ENCODE measurements around the gene COPS6. TPM values are rescaled to one million over a fixed set of nuclear protein-coding genes. Genes with fewer than 3 reads are reported as not detected.
A peak's percentile ranks its signal among the peaks of the same experiment; 100 is the strongest.
"Not testable (repeated sequence)": the region's sequence is repeated elsewhere in the genome, so short reads cannot be mapped to it uniquely, and the experiment has no call there.

COPS6 gene
- total RNA-seq, 1 donor from 2014 or later: 57.1 TPM

DNA sequence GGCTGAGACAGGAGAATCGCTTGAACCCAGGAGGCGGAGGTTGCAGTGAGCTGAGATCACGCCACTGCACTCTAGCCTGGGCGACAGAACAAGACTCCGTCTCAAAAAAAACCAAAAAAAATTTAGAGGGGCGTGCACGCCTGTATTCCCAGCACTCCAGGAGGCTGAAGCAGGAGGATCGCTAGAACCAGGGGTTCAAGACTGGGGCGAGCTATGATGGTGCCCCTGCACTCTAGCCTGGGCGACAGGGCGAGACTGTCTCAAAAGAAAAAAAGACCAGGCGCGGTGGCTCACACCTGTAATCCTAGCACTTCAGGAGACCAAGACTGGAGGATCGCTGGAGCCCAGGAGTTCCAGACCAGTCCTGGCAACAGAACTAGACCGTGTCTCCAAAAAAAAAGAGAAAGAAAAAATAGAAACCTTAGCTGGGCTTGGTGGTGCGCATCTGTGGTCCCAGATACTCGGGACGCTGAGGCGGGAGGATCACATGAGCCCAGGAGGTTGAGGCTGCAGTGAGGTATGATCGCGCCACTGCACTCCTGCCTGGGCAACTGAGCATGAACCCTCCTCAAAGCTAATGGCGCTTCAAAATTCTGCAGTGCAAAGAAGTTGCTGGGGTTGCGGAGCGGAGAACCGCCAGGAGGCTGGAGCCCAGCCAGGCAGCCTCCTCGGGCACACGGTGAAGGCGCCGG is 37.6 kb downstream of the COPS6 start:
- DNase-seq (ENCODE audit: low read depth in 2 of 2): no peak

- DNase-seq (ENCODE audit: low read depth in 2 of 2): peak; percentile 93 to 94
Observed at GRCh38 chr7:100126931-100127865, 38.4 kb downstream of the COPS6 start, which contains the start of gene MBLAC1. TSS of gene MBLAC1 (plus strand) at chr7:100126967. CDS start at chr7:100127396, 429 bp downstream.

GRCh38 chr7:100127866-100128636 is 39.3 kb downstream of the COPS6 start:
- no peak for DNase-seq (ENCODE audit: low read depth in 2 of 2)

DNA sequence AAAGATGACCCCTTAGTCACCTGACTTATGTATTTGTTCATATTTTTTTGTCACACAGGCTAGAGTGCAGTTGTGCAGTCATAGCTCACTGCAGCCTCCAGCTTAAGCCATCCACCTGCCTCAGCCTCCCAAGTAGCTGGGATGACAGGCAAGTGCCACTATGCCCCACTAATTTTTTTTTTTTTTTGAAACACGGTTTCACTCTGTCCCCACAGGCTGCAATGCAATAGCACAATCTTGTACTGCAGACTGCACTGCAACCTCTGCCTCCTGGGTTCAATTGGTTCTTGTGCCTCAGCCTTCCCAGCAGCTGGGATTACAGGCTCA is 39.8 kb downstream of the COPS6 start:
- no peak for DNase-seq (ENCODE audit: low read depth in 2 of 2)

DNA sequence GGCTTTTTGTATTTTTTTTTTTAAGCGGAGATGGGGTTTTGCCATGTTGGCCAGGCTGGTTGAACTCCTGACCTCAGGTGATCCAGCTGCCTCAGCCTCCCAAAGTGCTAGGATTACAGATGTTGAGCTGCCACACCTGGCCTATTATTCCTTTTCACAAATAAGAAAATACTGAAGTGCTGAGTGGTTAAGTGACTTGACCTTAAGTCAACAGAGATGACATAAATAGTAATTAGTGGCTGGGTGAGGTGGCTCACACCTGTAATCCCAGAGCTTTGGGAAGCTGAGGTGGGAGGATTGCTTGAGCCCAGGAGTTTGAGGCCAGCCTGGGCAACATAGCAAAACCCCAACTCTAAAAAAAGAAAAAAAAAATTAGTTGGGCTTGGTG is 41.4 kb downstream of the COPS6 start:
- DNase-seq (ENCODE audit: low read depth in 2 of 2): not testable (repeated sequence)

DNA sequence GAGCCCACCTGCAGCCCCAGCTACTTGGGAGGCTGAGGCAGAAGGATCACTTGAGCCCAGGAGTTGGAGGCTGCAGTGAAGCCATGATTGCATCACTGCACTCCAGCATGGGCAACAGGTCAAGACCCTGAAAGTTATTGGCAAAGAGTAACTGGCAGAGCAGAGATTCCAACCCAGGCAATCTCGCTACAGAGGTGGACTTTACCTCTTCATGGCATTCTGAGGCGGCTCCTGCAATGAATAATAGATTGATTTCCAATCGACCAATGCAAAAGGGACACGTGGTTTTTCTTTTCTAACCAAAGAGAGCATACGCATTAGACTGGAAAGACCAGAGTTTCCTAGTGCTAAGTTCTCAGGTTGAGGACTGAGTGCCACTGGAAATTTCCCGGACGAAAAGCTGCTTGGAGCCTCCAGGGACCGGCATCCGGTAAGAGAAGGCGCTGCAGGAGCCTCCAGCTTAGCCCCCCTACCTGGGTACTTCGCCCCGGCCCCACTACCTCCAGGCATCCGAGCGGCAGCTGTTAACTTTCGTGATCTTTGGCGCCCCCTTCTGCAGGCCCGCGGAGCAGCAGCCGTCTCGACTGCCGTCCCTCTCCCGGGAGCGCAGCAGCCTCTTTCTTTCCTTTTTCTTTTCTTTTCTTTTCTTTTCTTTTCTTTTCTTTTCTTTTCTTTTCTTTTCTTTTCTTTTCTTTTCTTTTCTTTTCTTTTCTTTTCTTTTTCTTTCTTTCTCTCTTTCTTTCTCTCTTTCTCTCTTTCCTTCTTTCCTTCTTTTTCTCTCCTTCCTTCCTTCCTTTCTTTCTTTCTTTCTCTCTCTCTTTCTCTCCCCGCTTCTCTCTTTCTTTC is 42.1 kb downstream of the COPS6 start:
- DNase-seq (ENCODE audit: low read depth in 2 of 2): peak; percentile 53 to 67

GRCh38 chr7:100132126-100132525 is 43.4 kb downstream of the COPS6 start:
- no peak for DNase-seq (ENCODE audit: low read depth in 2 of 2)

DNA sequence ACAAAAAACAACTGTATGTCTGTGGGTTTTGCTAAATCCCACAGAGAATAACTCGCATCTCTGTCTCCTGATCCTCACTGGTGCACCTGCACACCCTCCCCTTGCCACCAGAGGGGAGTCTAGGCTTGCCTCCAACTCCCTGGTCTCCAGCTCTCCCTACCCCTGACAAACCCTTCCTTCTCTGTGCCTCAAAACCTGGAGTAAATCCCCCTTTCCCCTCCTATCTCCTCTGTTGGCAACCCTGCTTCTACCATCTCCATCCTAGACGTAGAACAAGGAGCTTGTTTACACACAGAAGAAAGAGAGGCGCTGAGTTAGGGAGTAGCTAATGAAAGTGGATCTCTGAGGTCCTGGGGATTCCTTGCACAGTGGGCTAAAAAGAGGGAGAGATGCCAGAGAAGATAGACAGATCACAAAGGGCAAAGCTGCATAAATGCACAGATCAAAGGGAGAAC is 44.0 kb downstream of the COPS6 start:
- DNase-seq (ENCODE audit: low read depth in 2 of 2): peak; percentile 74 to 81

DNA sequence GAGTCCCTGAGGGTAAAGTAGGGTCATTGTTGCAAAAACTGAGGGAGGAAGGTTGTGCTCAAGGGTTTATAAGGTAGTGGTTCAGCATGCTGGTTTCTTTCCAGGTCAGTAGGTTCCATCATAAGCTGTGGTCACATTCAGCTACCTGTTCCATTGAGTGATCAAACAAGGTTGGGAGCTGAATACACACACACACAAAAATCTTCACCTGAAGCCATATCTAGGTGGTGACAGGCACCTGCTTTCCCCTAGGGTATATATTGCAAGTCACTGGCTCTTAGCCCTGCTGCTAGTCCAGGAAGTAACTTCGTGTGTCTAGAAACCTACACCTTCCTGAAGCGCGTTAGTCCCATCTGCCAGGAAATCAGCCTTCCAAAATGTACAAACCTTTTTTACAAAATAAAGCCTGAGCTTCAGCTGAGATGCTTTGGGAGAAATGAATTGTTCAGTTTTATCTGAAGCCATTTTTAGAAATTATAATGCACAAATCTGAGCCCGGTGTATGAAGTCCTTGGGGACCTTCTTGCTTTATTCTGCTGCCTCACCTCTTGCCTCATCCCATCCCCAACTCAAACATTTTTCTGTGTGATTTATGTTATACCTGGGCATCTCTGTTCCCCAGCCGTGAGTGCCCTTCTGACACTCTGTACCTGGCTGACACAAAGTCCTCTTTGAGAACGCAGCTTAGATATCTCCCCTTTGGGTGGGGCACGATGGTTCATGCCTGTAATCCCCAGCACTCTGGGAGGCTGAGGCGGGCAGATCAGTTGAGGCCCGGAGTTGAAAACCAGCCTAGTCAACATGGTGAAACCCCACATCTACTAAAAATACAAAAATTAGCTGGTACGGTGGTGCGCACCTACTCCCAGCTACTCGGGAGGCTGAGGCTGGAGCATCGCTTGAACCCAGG is 49.3 kb downstream of the COPS6 start:
- no peak for DNase-seq (ENCODE audit: low read depth in 2 of 2)

DNA sequence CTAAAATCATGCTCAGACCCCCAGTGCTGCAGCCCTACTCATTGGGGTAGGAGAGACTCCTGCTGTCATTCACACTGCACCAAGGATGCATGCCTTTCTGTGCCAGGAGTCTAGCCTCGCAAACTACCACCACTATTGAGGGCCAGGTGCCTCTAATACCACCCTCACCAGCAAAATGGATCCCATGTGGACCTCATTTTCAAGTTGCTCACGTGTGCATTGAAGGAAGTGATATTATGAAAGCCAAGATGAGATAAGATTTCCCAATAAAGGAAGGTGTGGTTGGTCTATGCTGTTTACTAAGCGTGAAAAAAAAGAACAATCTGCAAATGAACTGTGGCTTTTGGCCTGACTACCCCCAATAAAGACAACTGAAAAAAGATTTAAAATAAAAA is 52.8 kb downstream of the COPS6 start:
- DNase-seq (ENCODE audit: low read depth in 2 of 2): no peak

Other genes starting within 250 kb of the COPS6 start
- 0.22 TPM in 1 of 2 replicates, not detected in the other for gene OR2AE1, start 211.9 kb upstream of the COPS6 start, total RNA-seq
- gene TRIM4, start 169.4 kb upstream of the COPS6 start, total RNA-seq: 14.4 and 17.5 TPM in 2 replicates
- gene GJC3, start 159.3 kb upstream of the COPS6 start, total RNA-seq: 0.65 and 1.2 TPM in 2 replicates
- not detected in 2 replicates for gene AZGP1, start 112.9 kb upstream of the COPS6 start, total RNA-seq
- 20.7 and 30.0 TPM in 2 replicates for gene ZKSCAN1, start 73.4 kb upstream of the COPS6 start, total RNA-seq
- gene ZSCAN21, start 39.2 kb upstream of the COPS6 start, total RNA-seq: 5.2 and 7.7 TPM in 2 replicates
- 18.1 and 26.0 TPM in 2 replicates for gene ZNF3, start 7.2 kb upstream of the COPS6 start, total RNA-seq
- gene MCM7, start 12.4 kb downstream of the COPS6 start, total RNA-seq: 25.8 and 61.0 TPM in 2 replicates
- 12.5 and 13.1 TPM in 2 replicates for gene AP4M1, start 12.7 kb downstream of the COPS6 start, total RNA-seq
- gene TAF6, start 30.4 kb downstream of the COPS6 start, total RNA-seq: 17.0 and 20.8 TPM in 2 replicates
- 23.1 and 26.2 TPM in 2 replicates for gene CNPY4, start 30.7 kb downstream of the COPS6 start, total RNA-seq
- gene MBLAC1, start 38.0 kb downstream of the COPS6 start, total RNA-seq: 2.0 and 2.4 TPM in 2 replicates
- 96.6 and 125 TPM in 2 replicates for gene LAMTOR4, start 59.9 kb downstream of the COPS6 start, total RNA-seq
- gene TRAPPC14, start 69.8 kb downstream of the COPS6 start, total RNA-seq: 3.9 and 6.0 TPM in 2 replicates
- under 0.01 and 0.22 TPM in 2 replicates for gene GAL3ST4, start 79.6 kb downstream of the COPS6 start, total RNA-seq
- gene GPC2, start 88.4 kb downstream of the COPS6 start, total RNA-seq: 1.3 and 2.2 TPM in 2 replicates
- gene STAG3, start 88.9 kb downstream of the COPS6 start, total RNA-seq: 0.20 and 0.22 TPM in 2 replicates
- not detected in 2 replicates for gene PVRIG, start 131.0 kb downstream of the COPS6 start, total RNA-seq
- not detected in 2 replicates for gene SPDYE3, start 218.7 kb downstream of the COPS6 start, total RNA-seq